Ishikawa (cell line): Measurements from ENCODE around the gene NEDD1.

Experiments
- CEBPB ChIP-seq: IDR thresholded peaks from 2 replicates; pipeline ENCODE4 v1.6.1; 2012
- CREB1 ChIP-seq: IDR thresholded peaks from 2 replicates; pipeline ENCODE4 v1.6.1; 2012; ENCODE audit warnings: low read depth
- EGR1 ChIP-seq: IDR thresholded peaks from 2 replicates; pipeline ENCODE4 v1.6.1; 2012
- EP300 ChIP-seq: IDR thresholded peaks from 2 replicates; pipeline ENCODE4 v1.6.1; 2012; ENCODE audit warnings: borderline replicate concordance
- FOXM1 ChIP-seq: IDR thresholded peaks from 2 replicates; pipeline ENCODE4 v1.6.1; 2012; ENCODE audit warnings: low read depth, borderline replicate concordance
- MAX ChIP-seq: IDR thresholded peaks from 2 replicates; pipeline ENCODE4 v1.6.1; 2012
- NFIC ChIP-seq: IDR thresholded peaks from 2 replicates; pipeline ENCODE4 v1.6.1; 2012
- RAD21 ChIP-seq: IDR thresholded peaks from 2 replicates; pipeline ENCODE4 v1.6.1; 2012; ENCODE audit warnings: low read depth
- REST ChIP-seq: IDR thresholded peaks from 2 replicates; pipeline ENCODE4 v1.6.1; 2012; ENCODE audit warnings: low read depth, mild to moderate bottlenecking
- TAF1 ChIP-seq: IDR thresholded peaks from 2 replicates; pipeline ENCODE4 v1.6.1; 2012; ENCODE audit warnings: low read depth, mild to moderate bottlenecking
- TCF12 ChIP-seq: IDR thresholded peaks from 2 replicates; pipeline ENCODE4 v1.6.1; 2012; ENCODE audit warnings: low read depth
- TEAD4 ChIP-seq: IDR thresholded peaks from 2 replicates; pipeline ENCODE4 v1.6.1; 2012
- USF1 ChIP-seq: IDR thresholded peaks from 2 replicates; pipeline ENCODE4 v1.6.1; 2012
- YY1 ChIP-seq: IDR thresholded peaks from 2 replicates; pipeline ENCODE4 v1.6.1; 2012; ENCODE audit warnings: low read depth
- ZBTB7A ChIP-seq: IDR thresholded peaks from 2 replicates; pipeline ENCODE4 v1.6.1; 2012; ENCODE audit warnings: low read depth

NEDD1 gene

GRCh38 chr12:96979532-96979931, 72.5 kb downstream of the NEDD1 start:
- no peak for TF ChIP-seq CEBPB
- no peak for TF ChIP-seq ZBTB7A
- TF ChIP-seq TAF1 = no peak
- no peak for TF ChIP-seq NFIC
- TF ChIP-seq TEAD4 = no peak
- TF ChIP-seq EGR1 = no peak
- TF ChIP-seq FOXM1 = no peak
- no peak for TF ChIP-seq CREB1
- no peak for TF ChIP-seq REST
- no peak for TF ChIP-seq YY1
- no peak for TF ChIP-seq USF1
- no peak for TF ChIP-seq MAX
- TF ChIP-seq TCF12 = no peak
- no peak for TF ChIP-seq EP300
- TF ChIP-seq RAD21 = no peak

GRCh38 chr12:96980991-96981414, 73.9 kb downstream of the NEDD1 start:
- TF ChIP-seq MAX (no peak), USF1 (no peak), REST (no peak), EP300 (no peak), RAD21 (no peak), CREB1 (no peak)

GRCh38 chr12:96981911-96982310, 74.9 kb downstream of the NEDD1 start:
- TF ChIP-seq TAF1 (no peak), EGR1 (no peak), TCF12 (no peak), REST (no peak), TEAD4 (no peak), CREB1 (no peak), CEBPB (no peak), RAD21 (no peak), USF1 (no peak), EP300 (no peak), ZBTB7A (no peak), MAX (no peak), FOXM1 (no peak), NFIC (no peak), YY1 (no peak)

- TF ChIP-seq ZBTB7A (no peak), YY1 (no peak), RAD21 (no peak), NFIC (no peak), REST (no peak), TEAD4 (no peak), EGR1 (no peak)
Measured at GRCh38 chr12:96982671-96983070, 75.6 kb downstream of the NEDD1 start.
